ENCODE measurements around the gene LRSAM1.
"Not testable (repeated sequence)": the region's sequence is repeated elsewhere in the genome, so short reads cannot be mapped to it uniquely, and the experiment has no call there.

LRSAM1 gene

DNA sequence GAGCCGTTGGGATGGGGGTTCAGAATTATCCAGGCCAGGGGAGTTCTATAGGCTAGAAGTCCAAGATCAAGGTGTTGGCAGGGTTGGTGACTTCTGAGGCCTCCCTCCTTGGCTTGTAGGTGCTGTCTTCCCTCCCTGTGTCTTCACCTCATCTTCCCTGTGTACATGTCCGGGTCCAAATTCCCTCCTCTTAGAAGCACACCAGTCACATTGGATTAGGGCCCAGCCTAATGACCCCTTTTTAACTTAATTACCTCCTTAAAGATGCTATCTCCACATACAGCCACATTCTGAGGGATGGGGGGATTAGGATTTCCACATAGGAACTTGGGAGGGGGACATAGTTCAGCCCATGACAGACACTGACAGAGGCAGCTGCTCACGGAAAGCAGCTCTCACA, 12.1 kb downstream of the LRSAM1 start:
- no peak for DNase-seq

DNA sequence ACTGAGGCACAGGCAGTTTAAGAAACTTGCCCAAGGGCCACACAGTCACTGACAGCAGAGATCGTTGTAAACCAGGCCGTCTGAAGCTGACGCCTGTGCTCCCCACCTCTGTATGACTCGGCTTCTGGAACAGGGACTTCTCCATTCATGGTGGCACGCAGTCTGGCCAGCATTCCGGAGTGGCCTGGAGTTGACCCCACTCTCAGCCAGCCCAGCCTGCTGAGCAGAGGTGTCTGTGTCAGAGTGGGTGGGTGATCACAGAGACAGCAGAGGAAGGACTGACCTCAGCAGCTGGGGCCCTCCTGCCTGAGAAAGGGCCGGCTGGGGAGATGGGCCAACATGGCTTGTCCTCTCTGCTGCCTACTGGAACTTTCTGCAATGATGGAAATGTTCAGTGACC, 12.6 kb downstream of the LRSAM1 start:
- DNase-seq, result no peak

DNA sequence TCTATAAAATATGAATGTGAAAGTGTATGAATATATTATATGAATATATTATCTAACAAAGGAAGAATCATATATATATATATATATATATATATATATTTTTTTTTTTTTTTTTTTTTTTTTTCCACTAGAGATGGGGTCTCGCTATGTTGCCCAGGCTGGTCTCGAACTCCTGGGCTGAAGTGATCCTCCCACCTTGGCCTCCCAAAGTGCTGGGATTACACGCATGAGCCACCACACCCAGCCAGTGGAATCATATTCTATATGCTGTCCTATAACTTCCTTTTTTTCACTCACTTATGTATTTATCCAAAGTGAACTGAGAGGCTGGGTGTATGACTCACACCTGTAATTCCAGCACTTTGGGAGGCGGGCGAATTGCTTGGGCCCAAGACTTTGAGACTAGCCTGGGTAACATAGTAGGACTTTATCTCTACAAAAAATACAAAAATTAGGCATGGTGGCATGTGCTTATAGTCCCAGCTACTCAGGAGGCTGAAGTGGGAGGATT, 15.2 kb downstream of the LRSAM1 start:
- not testable (repeated sequence) for DNase-seq

DNA sequence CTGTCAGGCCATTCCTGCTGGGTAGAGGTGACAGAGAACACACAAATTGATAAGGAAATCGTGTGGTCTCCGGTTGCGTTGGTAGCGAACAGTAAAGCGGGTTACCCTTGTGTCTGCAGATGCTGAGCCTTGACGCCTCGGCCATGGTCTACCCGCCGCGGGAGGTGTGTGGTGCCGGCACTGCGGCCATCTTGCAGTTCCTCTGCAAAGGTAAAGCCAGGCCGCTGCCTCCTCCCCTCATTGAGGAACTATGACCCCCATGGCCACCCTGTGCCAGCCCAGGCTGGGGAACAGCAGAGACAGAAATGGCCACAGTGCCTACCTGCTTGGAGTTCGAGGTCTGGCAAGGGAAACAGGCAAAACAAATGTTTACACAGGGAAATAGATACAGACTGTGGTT, 16.3 kb downstream of the LRSAM1 start:
- no peak for DNase-seq

DNA sequence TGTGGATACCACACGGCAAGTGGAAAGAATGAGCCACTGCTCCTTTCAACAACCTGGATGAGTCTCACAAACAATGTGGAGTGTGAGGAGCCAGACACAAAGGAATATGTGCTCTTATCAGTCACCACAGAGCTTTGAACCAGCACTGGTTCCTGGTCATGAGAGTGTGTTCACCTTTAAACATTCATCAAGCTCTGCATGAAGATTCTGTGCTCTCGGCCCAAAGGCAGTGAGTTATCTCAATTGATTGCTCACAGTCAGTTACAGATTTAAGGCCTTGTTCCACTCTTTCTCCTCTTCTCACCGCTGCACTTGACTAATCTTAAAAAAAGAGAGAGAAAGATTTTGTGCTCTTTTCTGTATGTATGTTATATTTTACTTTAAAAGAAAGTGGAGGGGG, 19.4 kb downstream of the LRSAM1 start:
- no peak for DNase-seq

DNA sequence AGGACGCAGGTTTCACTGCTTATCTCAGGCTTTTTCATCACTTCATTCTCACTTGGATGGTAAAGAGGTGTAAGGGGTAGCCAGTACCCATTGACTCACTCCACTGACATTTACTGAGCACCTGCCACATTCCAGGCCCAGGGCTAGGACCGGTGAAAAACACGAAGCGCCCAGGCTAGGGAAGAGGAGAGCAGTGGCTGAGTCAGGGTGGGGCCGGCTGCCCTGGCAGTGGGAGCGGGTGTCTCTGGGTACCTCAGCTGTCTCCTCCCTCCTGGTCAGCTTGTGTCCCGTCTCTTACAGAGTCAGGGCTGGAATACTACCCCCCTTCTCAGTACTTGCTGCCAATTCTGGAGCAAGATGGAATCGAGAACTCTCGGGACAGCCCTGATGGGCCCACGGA, 22.2 kb downstream of the LRSAM1 start:
- no peak for DNase-seq

DNA sequence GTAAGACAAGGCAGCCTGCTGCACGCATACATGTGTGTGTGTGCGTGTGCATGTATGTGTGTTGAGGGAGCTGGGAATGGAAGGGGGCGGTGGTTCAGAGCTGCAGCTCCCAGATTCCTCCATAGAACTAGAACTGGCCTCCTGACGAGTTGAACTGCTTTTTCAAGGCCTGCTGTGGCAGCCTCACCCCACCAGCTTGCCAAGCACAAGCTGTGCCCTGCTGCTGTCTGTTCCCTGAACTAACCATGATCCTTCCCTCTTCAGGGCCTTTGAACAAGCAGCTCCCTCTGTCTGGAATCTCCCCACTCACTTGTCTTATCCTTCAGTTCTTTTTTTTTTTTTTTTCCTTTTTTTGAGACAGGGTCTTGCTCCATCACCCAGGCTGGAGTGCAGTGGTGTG, 22.6 kb downstream of the LRSAM1 start:
- DNase-seq, result no peak

DNA sequence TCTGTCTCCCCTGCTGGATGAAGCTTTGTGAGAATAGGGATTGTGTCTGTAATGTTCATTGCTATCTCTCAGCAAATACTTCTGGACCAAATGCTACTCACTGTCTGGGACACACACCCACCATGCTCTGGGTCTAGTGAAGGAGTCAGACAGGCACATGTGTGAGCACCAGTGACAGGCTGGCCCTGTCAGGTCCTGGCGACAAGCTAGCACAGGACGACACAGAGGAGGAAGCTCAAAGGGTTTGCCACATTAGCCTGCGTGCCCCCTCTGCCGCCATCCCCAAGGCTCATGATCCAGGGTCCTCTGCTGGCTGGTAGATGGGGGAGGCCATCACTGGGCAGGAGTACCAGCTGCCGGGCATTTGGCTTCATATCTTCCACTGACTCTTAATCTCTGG, 23.3 kb downstream of the LRSAM1 start:
- DNase-seq, result no peak

DNA sequence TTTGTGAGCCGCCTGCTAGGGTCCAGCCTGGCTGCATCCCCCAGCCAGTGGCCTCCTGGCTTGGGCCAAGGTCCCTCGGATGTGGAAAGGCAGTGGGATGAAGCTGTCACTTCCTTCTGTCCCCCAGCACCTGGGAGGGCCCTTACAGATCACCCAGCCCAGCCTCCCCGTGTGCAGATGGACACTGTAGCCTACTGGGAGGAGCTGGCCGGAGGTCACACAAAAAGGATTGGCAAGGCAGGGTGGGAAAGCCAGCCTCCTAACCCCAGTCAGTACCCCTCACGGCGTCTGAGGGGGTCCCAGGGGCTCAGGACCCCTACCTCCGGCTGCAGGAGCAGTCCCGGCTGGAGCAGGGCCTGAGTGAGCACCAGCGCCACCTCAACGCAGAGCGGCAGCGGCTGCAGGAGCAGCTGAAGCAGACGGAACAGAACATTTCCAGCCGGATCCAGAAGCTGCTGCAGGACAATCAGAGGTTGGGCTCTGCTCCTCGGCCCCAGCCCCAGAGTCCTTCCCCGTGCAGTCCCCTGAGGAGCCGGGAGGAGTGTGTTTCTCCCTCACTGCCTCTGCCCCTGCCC, 28.3 kb downstream of the LRSAM1 start:
- DNase-seq, result no peak

DNA sequence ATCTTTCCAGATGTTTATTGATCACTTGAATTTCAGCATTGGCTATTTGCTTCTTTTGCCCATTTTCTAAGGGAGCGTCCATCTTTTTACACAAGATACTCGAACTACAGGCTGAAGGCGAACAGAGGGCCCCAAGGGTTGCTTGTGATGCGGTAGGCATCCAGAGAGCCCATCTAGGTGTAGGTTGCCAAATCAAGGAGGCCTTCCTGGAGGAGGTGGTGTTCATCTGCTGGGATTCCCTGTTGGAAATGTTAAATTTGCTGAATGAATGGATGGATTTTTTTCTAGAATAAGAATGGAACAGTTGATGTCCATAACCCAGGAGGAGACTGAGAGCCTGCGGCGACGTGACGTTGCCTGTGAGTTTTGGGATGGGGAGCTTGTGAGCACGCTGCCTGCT, 31.4 kb downstream of the LRSAM1 start:
- no peak for DNase-seq

DNA sequence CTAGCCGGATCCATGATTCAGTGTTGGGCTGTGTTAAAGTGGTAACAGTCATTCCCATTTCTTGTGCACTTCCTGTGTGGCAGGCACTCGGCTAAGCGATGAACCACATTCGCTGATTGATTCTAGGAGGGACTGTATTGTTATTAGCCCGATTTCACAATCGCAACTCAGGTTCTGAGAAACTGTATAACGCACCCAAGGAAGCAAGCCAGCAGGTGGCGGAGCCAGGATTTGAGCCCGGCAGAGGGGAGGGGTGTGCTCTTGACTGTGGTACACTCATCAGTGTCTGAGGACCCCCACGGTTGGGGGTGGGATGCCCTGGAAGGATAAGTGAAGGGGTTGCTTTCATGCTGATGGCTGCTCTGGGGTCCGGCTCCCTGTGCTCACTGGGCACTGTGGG, 34.7 kb downstream of the LRSAM1 start:
- no peak for DNase-seq

DNA sequence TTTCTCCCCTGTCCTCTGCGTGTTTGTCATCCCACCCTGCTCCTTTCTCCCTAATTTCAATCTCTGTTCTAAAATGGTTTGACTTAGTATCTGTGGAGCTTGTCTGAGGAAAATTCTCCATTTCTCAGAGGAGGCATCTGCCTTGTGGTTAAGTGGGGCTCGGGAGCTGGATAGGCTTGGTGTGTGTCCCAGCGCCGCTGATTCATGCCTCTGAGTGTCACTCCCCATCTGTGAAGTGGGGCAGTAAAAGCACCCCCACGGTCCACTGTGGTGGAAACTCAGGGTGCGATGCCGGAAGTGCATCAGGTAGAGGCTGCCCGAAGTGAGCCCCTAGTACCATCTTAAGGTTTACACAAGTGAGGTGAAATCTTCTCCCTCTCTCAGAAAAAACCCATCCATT, 37.6 kb downstream of the LRSAM1 start:
- no peak for DNase-seq

DNA sequence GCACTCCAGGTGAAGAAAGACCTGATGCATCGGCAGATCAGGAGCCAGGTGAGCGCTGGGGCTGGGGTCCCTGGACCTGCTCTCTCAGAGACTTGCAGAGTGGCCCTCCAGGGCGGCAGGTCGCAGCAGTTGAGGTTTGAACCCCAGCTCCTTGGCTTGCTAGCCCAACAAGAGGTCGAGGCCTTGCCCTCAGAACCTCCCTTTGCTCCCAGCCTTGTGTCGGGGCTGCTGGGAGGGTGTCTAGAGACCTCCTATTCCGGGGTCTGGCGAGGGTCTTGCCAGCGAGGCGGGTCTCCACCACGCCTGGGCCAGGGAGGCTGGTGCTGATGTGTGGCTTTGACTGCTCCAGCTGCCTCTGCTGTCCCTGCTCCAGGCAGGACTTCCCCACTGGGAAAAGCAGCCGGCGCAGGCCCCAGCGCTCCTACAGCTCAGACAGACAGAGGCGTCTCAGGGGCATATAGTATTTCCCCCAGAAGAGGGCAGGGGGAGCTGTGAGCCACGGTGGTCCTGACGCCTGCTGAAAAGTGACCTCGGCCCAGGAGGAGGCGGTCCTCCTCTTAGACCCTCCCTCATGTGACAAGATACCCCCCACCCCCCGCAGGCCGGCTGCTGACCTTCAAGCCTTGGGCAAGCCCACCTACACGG, 38.3 kb downstream of the LRSAM1 start:
- DNase-seq, result no peak

DNA sequence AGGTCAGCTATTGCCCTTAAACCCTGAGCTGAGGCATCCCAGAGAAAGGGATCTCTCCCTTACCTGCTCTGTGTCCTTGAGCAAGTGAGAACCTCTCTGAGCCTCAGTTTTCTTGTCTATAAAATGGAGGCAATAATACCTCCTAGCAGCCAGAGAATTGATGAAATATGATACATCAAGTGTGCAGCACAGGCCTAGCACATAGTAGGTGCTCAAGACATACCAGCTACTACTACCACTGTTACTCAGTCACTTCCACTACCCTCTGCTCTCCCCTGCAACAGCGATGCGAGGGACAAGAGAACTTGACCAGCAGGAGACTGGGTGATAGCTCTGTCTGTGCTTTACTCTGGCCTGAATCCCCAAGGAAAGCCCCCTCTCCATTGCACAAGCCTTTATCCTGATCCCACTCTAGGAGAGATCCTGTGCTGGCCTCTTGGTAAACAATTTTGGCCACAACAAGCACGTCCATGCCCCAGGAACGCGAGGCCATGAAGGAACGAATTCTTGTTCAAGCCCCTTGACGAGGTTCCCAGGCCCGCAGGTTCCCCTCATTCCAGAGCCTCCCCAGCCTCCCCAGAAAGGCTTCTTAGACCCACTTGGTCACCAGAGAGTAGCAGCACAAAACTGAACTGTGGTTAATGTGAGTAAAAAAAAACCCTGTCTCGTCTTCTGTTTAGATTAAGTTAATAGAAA, 39.4 kb downstream of the LRSAM1 start:
- no peak for DNase-seq

DNA sequence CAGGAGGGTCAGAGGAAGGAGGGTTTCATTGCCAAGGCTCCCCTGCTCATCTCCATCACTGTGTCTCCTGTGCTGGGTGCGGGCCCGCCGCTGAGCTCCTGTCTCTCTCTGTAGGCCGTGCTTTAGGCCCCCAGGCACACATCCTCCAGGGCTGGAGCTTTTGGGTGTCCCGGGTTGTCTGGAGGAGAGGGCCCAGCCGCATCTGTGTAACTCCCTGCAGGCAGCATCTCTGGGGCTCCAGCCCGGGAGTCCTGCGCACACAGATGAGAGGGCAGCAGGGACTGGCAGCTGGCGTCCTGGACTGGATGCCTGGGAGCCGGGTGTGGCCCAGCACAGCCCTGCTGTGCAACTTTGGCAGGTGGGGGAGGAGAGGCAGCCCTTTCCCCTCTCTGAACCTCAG, 40.2 kb downstream of the LRSAM1 start:
- DNase-seq, result no peak

DNA sequence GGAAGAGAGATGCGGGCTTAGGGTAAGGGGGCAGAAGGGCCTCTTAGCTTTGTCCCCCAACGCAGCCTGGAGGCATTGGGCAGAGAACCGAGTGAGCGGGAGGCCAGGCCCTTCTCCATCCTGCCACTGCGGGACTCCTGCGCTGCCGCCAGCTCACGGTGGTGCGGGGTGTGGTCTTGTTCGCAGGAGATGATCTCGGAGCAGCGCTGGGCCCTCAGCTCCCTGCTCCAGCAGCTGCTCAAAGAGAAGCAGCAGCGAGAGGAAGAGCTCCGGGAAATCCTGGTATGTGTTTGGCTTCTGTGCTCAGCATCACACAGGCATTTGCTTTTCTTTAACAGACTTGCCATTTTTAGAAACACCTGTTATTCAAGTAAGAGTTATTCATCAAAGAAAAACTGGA, 41.3 kb downstream of the LRSAM1 start:
- no peak for DNase-seq

DNA sequence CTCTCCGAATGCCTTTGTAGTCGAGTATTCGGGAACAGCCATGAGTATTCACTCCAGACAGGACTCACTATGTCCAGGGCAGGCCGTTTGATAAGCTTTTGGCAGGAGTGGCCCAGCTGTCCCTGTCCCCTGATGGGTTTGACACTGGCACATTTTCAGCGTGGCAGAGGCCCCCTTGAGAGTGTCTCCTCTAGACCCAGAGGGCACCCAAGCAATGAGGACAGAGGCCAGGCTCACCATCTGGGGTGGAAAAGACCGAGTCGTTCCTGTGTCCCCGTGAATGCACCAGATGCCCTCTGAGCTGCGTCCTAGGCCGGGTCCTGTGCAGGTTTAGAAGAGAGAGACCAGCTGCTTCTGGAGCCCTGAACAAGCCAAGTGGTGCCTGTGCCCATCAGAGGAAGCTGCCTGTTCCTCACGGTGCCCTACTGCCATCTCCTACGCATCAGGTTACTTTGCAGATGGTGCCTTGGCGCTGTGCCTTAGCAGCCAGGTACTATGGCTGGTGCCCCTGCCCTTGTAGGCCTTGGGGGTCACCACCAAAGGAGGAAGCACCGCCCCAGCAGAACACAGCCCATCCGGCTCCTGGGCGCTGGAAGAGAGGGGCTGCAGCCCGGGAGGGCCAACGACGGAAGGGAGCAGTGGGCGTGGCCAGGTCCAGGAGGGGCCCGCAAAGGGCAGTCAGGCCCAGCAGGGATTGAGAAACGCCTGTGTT, 42.4 kb downstream of the LRSAM1 start:
- no peak for DNase-seq

DNA sequence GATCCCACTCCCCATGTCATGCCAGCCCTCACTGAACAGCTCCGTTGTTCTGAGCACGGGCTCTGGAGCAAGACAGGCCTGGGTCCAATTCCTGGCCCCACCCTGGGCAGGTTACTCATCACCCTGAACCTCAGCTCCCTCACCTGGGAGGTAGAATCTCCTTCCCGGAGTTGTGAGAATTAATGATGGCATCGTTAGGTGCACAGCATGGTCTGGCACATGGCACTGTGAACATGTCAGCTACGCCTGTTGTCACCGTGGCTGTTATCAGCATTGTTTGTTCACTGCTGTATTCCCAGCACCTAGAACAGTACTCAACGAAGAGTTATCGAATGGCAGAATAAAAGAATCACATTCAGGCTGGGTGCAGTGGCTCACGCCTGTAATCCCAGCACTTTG, 43.0 kb downstream of the LRSAM1 start:
- DNase-seq, result no peak

DNA sequence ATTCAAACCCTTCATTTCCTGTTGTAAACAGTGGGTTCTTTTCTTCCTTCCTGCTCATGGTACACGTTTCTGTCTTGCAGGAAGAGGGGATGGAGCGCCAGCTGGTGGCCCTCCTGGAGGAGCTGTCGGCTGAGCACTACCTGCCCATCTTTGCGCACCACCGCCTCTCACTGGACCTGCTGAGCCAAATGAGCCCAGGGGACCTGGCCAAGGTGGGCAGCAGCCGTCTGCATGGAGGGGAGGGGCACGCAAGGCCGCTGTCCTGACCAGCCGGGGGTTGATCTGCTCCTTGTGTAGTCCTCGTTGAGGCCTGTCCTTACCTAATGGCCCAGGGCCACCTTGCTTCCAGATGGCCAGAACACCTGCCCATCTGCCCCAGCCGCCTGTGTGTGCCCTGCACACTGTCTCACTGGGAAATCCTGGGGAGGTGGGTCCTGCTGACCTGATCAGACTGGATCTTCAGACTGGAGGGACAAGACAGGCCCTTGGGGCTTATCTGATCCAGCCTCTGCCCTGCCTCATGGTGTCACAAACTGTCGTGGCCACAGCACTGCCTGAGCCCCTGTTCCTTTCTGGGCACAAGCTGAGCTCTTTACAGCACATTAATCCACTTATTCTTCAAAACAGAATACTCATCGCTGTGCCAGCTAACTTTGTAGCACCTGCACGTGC, 44.7 kb downstream of the LRSAM1 start:
- no peak for DNase-seq

DNA sequence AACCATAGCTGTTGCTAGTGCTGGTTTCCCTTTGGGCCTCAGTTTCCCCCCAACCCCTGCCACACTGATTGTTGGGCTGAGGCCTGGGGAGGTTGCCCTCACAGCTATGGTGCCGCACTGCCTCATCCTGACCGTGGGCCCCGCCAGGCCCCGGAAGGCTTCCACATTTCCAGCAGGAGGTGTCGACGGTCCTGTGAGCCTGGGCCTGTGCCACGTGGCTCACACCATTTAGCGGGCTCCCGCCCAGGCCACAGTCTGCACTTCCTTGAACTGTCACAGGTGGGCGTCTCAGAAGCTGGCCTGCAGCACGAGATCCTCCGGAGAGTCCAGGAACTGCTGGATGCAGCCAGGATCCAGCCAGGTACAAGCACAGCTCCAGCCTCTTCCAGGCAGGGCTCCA, 45.7 kb downstream of the LRSAM1 start:
- no peak for DNase-seq

DNA sequence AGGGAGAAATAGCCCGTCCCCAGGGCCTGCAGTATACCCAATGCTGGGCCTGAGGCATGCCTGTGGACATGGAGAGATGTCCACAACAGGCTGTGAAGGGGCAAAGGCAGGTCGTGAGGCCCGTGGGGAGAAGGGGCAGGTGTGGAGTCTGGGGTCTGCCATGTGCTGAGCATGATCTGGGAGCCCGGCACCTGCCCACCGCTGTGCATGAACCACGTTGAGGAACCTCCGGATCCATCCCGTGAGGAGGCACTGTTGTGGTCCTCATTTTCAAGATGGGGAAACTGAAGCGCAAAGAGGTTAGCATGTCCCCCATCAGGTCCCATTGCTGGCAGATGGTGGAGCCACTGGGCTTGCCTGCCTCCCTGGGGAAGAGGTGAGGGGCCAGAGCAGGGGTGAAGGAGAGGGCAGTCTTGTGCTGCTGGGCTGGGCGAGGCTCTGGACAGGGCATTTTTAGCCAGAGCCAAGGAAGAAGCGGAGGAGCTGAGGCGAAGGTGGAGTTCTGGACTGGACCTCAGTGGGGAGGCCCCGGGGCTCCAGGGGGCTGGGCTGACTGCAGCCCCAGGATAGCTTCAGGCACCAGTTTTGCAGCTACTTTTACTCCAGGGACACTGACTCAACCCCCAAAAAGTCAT, 46.5 kb downstream of the LRSAM1 start:
- no peak for DNase-seq

DNA sequence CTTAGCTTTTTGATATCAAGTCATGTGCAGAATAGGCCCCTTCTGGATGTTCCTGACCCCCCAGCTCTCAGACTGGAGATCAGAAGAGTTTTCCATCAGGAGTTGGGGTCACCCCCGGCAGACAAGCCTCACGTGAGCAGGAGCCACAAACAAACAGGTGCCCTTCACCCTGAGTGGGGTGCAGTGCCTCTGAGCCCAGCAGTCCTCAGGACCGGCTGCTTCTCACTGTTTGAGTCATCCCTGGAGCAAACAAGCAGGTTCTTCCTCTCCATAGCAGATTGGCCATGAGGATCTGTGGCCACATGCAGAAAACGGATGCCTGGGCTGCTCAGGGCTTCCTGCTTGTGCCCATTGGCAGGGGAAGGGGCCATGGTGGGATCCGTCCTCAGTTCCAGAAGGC, 47.0 kb downstream of the LRSAM1 start:
- DNase-seq, result no peak

DNA sequence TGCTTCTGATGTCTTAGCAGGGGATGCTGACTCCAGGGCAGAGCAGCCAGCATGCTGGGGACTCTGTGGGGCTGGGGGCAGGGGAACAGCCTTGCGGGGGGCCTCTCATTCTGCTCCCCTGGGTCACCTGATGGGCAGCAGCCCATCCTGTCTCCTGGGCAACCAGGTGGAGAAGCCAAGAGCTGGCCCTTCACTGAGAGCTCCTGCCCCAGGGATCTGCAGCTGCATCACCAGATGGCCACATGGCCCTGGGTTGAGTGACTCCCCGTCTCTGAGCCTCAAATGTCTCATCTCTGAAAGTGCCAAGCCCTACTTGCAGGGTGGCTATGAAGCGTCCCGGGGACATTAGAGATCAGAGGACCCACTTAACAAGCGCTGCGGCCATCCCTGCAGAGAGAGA, 49.1 kb downstream of the LRSAM1 start:
- no peak for DNase-seq
